Fibroblast of lung (primary cell): ENCODE data around the gene OXGR1. TPM values are rescaled to one million over a fixed set of nuclear protein-coding genes. Genes with fewer than 3 reads are reported as not detected.

Experiments used
- DNase-seq, 2 donors: peaks; one replicate each; pipeline versions ENCODE4 v3.0.0 to v3.0.0-alpha.2; 2010; ENCODE audit warnings: low read depth in 2 of 2
- H2AFZ ChIP-seq: 2 replicates; pipeline ENCODE4 v1.5.1; 2012; ENCODE audit warnings: low read length, control low read depth, inconsistent platforms
- H3K27ac ChIP-seq: 2 replicates; pipeline ENCODE4 v1.5.1; 2011; ENCODE audit warnings: low read length, control low read depth; ENCODE audit not compliant: insufficient read depth
- H3K27me3 ChIP-seq: 2 replicates; pipeline ENCODE4 v1.5.1; 2011; ENCODE audit warnings: mild to moderate bottlenecking, low read length; ENCODE audit not compliant: control insufficient read depth, insufficient read depth
- H3K36me3 ChIP-seq: 2 replicates; pipeline ENCODE4 v1.5.1; 2011; ENCODE audit warnings: low read length; ENCODE audit not compliant: control insufficient read depth, insufficient read depth
- H3K4me1 ChIP-seq: 2 replicates; pipeline ENCODE4 v1.5.1; 2011; ENCODE audit warnings: low read length; ENCODE audit not compliant: control insufficient read depth, insufficient read depth; ENCODE audit errors: extremely low read depth
- H3K4me2 ChIP-seq: 2 replicates; pipeline ENCODE4 v1.5.1; 2011; ENCODE audit warnings: low read length, control low read depth; ENCODE audit not compliant: insufficient read depth; ENCODE audit errors: extremely low read depth
- H3K4me3 ChIP-seq, 4 experiments: fragments of 200-600 bp in 1 of 4; sonication (generic) in 1 of 4; replicated peaks in 1 of 4; 2 replicates each; pipeline ENCODE4 v1.5.1; 2011 to 2016; ENCODE audit warnings: low read length in 4 of 4, low read depth in 3 of 4, mild to moderate bottlenecking in 3 of 4, control low read depth in 2 of 4, inconsistent platforms in 1 of 4, mixed read lengths in 1 of 4; ENCODE audit not compliant: insufficient read depth in 1 of 4; ENCODE audit errors: control extremely low read depth in 1 of 4
- H3K79me2 ChIP-seq: 2 replicates; pipeline ENCODE4 v1.5.1; 2012; ENCODE audit warnings: mild to moderate bottlenecking, low read length, inconsistent platforms; ENCODE audit not compliant: control insufficient read depth, insufficient read depth
- H3K9ac ChIP-seq: 2 replicates; pipeline ENCODE4 v1.5.1; 2011; ENCODE audit warnings: mild to moderate bottlenecking, low read length, control low read depth; ENCODE audit not compliant: insufficient read depth
- H3K9me3 ChIP-seq: 2 replicates; pipeline ENCODE4 v1.5.1; 2012; ENCODE audit warnings: low read depth, low read length; ENCODE audit not compliant: control insufficient read depth, insufficient read depth
- H4K20me1 ChIP-seq: 2 replicates; pipeline ENCODE4 v1.5.1; 2011; ENCODE audit warnings: low read length; ENCODE audit not compliant: control insufficient read depth, insufficient read depth; ENCODE audit errors: extremely low read depth
- EZH2 ChIP-seq: IDR thresholded peaks from 2 replicates; pipeline ENCODE4 v1.5.1; 2012; ENCODE audit warnings: low read length, control low read depth, mild to moderate bottlenecking; ENCODE audit errors: missing control alignments
- polyA plus RNA-seq, 2 donors: library from polyadenylated mRNA; depleted of rRNA in 1 of 2; stranded (reverse) in 1 of 2; unstranded in 1 of 2; fragments of >200 nt; gene quantifications; 2 replicates each; pipeline ENCODE4 v1.2.1, GENCODE V29; 2011 to 2012; ENCODE audit warnings: missing spikeins in 1 of 2
- total RNA-seq: library from RNA; depleted of rRNA; stranded (reverse); fragments of >200 nt; gene quantifications from 2 replicates; pipeline ENCODE4 v1.2.1, GENCODE V29; 2014
- TF ChIP-seq, protein P1 (sequence below), 2 donors: IDR thresholded peaks in 1 of 2; conservative IDR thresholded peaks in 1 of 2; 1 replicate in 1 of 2; 2 replicates in 1 of 2; pipeline ENCODE4 v1.5.1; 2011 to 2012; ENCODE audit warnings: low read length in 2 of 2, control low read depth in 1 of 2, inconsistent platforms in 1 of 2, low read depth in 1 of 2, mild to moderate bottlenecking in 1 of 2

The OXGR1 gene
- total and polyA plus RNA-seq, 2 donors (not counting 1 experiment from before 2014, with no cell fraction given): not detected

- DNase-seq: no peak
- no peaks in the 10 kb centered on the region for H3K36me3 ChIP-seq
- no peaks in the 10 kb centered on the region for H4K20me1 ChIP-seq
- H3K4me1 ChIP-seq: no peaks in the 10 kb centered on the region
- H3K9ac ChIP-seq: no peak overlapping the region
- no peak overlapping the region for H3K4me2 ChIP-seq
- H3K9me3 ChIP-seq: no peaks in the 10 kb centered on the region
- H3K4me3 ChIP-seq: no peak overlapping the region
- H3K79me2 ChIP-seq: no peaks in the 10 kb centered on the region
- no peak overlapping the region for H2AFZ ChIP-seq
- no peak overlapping the region for H3K27ac ChIP-seq
- TF ChIP-seq, protein P1, sequence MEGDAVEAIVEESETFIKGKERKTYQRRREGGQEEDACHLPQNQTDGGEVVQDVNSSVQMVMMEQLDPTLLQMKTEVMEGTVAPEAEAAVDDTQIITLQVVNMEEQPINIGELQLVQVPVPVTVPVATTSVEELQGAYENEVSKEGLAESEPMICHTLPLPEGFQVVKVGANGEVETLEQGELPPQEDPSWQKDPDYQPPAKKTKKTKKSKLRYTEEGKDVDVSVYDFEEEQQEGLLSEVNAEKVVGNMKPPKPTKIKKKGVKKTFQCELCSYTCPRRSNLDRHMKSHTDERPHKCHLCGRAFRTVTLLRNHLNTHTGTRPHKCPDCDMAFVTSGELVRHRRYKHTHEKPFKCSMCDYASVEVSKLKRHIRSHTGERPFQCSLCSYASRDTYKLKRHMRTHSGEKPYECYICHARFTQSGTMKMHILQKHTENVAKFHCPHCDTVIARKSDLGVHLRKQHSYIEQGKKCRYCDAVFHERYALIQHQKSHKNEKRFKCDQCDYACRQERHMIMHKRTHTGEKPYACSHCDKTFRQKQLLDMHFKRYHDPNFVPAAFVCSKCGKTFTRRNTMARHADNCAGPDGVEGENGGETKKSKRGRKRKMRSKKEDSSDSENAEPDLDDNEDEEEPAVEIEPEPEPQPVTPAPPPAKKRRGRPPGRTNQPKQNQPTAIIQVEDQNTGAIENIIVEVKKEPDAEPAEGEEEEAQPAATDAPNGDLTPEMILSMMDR (conservative IDR thresholded peaks at IDR 0.05 in 1 of 2, IDR thresholded peaks at IDR 0.05 in 1 of 2; ENCODE audit: low read depth in 1 of 2, low read length in 2 of 2): no peak
- TF ChIP-seq EZH2: no peak
- H3K27me3 ChIP-seq: peaks cover 8% of the 10 kb centered on the region
These were observed 4.8 kb upstream of the OXGR1 start for GRCh38 chr13:96999091-96999490.

DNA sequence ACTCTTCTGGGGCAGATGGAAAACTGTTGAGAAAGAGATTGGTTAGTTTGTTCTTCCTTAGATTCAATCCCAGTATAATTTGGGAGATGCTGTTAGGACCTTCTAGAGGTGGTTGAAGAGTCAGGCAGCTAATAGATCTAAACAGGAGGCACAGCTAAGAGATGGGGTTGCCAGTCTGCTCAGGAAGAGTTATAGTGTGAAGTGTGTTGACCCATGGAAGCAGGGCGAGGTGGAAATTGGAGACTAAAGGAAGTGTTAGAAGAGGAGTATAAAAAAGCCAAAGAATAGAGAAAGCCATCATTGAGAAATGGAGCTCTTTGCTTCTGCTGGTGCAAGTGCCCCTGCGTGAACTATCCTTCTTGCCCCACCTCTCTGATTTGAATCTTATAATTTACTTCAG is 3.8 kb upstream of the OXGR1 start:
- Histone ChIP-seq H3K27me3 (peaks cover 15% of the 10 kb centered on the region), H2AFZ (no peak overlapping the region), H3K36me3 (no peaks in the 10 kb centered on the region), H3K4me1 (no peaks in the 10 kb centered on the region), H3K4me2 (no peak overlapping the region), H3K9me3 (no peaks in the 10 kb centered on the region), H4K20me1 (no peaks in the 10 kb centered on the region), H3K79me2 (no peaks in the 10 kb centered on the region), H3K9ac (no peak overlapping the region), H3K27ac (no peak overlapping the region), H3K4me3 (no peak overlapping the region)
- TF ChIP-seq EZH2: no peak
- DNase-seq: no peak

DNA sequence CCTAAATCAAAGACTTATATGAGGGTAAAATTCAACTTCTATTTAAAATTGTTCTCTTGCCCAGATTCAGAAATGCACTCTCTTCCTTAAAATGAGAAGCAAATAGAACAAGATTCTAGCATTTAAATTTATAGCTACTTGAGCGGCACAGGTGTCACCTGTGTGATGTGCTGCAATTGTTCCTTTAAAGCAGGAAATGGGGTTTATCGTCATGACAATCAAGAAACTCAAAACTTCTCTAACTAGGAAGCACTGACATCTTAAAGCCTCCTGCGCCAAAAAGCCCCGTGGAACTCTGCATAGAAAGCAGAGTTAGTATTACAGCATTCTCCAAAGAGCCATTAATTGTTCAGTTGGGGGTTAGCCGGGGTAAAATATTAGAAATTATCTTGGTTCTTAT is 2.6 kb upstream of the OXGR1 start:
- no peak for DNase-seq
- Histone ChIP-seq H3K79me2 (no peaks in the 10 kb centered on the region), H3K4me1 (no peaks in the 10 kb centered on the region), H3K27me3 (peaks cover 18% of the 10 kb centered on the region), H2AFZ (no peak overlapping the region), H3K4me3 (no peak overlapping the region), H3K9me3 (no peaks in the 10 kb centered on the region), H3K9ac (no peak overlapping the region), H3K27ac (no peak overlapping the region), H3K36me3 (no peaks in the 10 kb centered on the region), H4K20me1 (no peaks in the 10 kb centered on the region), H3K4me2 (no peak overlapping the region)
- TF ChIP-seq, protein P1 (conservative IDR thresholded peaks at IDR 0.05 in 1 of 2, IDR thresholded peaks at IDR 0.05 in 1 of 2; ENCODE audit: low read depth in 1 of 2, low read length in 2 of 2): no peak
